ENCODE measurements around the gene TMEM223.
"Not testable (repeated sequence)": the region's sequence is repeated elsewhere in the genome, so short reads cannot be mapped to it uniquely, and the experiment has no call there.

The TMEM223 gene

GRCh38 chr11:62757846-62758788 is 33.7 kb downstream of the TMEM223 start:
- no peak for DNase-seq (ENCODE audit: low read depth)
- no peak overlapping the region for H3K4me3 ChIP-seq (ENCODE audit: low read depth, low read length)

GRCh38 chr11:62755086-62755615 is 36.7 kb downstream of the TMEM223 start:
- H3K4me3 ChIP-seq (ENCODE audit: low read depth, low read length): no peak overlapping the region
- no peak for DNase-seq (ENCODE audit: low read depth)

GRCh38 chr11:62753736-62754603 is 37.8 kb downstream of the TMEM223 start, which contains the start of gene ZBTB3:
TSS of gene ZBTB3 (minus strand) at chr11:62754160. CDS start at chr11:62753664, 496 bp downstream.
- peak; percentile 97 for DNase-seq (ENCODE audit: low read depth)
- H3K4me3 ChIP-seq (ENCODE audit: low read depth, low read length): peak within 1 kb of the TSS; percentile 67

- H3K4me3 ChIP-seq (ENCODE audit: low read depth, low read length): peak overlapping the region; percentile 67
- no peak for DNase-seq (ENCODE audit: low read depth)
Observed at GRCh38 chr11:62752994-62753735, 38.6 kb downstream of the TMEM223 start.

GRCh38 chr11:62752177-62752785 is 39.5 kb downstream of the TMEM223 start:
- no peak overlapping the region for H3K4me3 ChIP-seq (ENCODE audit: low read depth, low read length)
- no peak for DNase-seq (ENCODE audit: low read depth)

- not testable (repeated sequence) for DNase-seq (ENCODE audit: low read depth); H3K4me3 ChIP-seq (ENCODE audit: low read depth, low read length)
Observed at GRCh38 chr11:62749931-62750330, 41.9 kb downstream of the TMEM223 start.

GRCh38 chr11:62747475-62748160 is 44.2 kb downstream of the TMEM223 start:
- H3K4me3 ChIP-seq (ENCODE audit: low read depth, low read length): no peak overlapping the region
- no peak for DNase-seq (ENCODE audit: low read depth)
